ENCODE measurements around the gene ZNF880.

DNA sequence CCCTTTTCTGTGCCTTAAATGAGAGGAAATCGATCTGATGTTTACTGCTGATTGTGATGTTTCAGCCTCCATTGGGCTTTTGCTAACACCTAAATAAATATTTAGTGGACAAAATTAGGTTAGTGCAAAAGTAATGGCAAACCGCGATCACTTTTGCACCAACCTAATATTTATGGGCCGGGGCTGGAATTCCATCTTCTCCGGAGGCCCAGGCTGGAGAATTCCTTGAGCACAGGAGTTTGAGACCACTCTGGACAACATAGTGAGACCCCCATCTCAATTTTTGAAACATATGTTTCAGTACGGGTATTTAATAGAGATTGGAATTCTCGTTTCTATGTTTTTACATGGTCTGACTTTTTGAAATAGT, 603 bp downstream of the ZNF880 start:
- TF ChIP-seq, protein P1, sequence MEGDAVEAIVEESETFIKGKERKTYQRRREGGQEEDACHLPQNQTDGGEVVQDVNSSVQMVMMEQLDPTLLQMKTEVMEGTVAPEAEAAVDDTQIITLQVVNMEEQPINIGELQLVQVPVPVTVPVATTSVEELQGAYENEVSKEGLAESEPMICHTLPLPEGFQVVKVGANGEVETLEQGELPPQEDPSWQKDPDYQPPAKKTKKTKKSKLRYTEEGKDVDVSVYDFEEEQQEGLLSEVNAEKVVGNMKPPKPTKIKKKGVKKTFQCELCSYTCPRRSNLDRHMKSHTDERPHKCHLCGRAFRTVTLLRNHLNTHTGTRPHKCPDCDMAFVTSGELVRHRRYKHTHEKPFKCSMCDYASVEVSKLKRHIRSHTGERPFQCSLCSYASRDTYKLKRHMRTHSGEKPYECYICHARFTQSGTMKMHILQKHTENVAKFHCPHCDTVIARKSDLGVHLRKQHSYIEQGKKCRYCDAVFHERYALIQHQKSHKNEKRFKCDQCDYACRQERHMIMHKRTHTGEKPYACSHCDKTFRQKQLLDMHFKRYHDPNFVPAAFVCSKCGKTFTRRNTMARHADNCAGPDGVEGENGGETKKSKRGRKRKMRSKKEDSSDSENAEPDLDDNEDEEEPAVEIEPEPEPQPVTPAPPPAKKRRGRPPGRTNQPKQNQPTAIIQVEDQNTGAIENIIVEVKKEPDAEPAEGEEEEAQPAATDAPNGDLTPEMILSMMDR (IDR thresholded peaks at IDR 0.05; ENCODE audit: control extremely low read depth in 1 of 3, insufficient read depth in 1 of 3, low read depth in 1 of 3, low read length in 3 of 3), result no peak
- TF ChIP-seq BCL11A (IDR thresholded peaks at IDR 0.05; ENCODE audit: low read depth in 2 of 2, low read length in 2 of 2) (no peak), RAD21 (IDR thresholded peaks at IDR 0.05 in 1 of 2, conservative IDR thresholded peaks at IDR 0.05 in 1 of 2; ENCODE audit: low read depth in 2 of 2, low read length in 2 of 2) (no peak), TEAD4 (IDR thresholded peaks at IDR 0.05; ENCODE audit: low read depth, low read length) (no peak), BRCA1 (IDR thresholded peaks at IDR 0.05; ENCODE audit: low read depth, low read length) (no peak)

Data from H1 (cell line).